ENCODE data around the gene SDK1. TPM values are rescaled to one million over a fixed set of nuclear protein-coding genes. Genes with fewer than 3 reads are reported as not detected.

The SDK1 gene
- total and polyA plus RNA-seq, 10 of the 15 experiments (the other 5 are each of a cell fraction or from before 2014, with no cell fraction given) = 0.14 to 0.33 TPM; not detected in 8

GRCh38 chr7:4108951-4109350 is 807.9 kb downstream of the SDK1 start:
- ChIA-PET CTCF (no interaction called here), POLR2A (no interaction called here), SMC1A (ENCODE audit: uncharacterized antibody, unreplicated experiment) (no interaction called here), RAD21 (ENCODE audit: unreplicated experiment) (no interaction called here)
- Histone ChIP-seq H2AFZ (ENCODE audit: control insufficient read depth, low read depth, low read length) (no peak overlapping the region), H3K27ac (ENCODE audit: control insufficient read depth, insufficient read depth) (no peak overlapping the region), H3K4me1 (ENCODE audit: control insufficient read depth, insufficient read depth, low read length) (no peaks in the 10 kb centered on the region), H3K36me3 (ENCODE audit: control insufficient read depth in 2 of 2, insufficient read depth in 2 of 2, low read length in 1 of 2) (no peaks in the 10 kb centered on the region), H3K27me3 (replicated peaks in 1 of 2; ENCODE audit: control insufficient read depth in 2 of 2, insufficient read depth in 2 of 2, low read length in 1 of 2) (no peaks in the 10 kb centered on the region), H3K4me2 (ENCODE audit: control insufficient read depth, insufficient read depth) (no peak overlapping the region), H3K79me2 (ENCODE audit: control insufficient read depth, insufficient read depth, low read length) (no peaks in the 10 kb centered on the region), H3K9ac (ENCODE audit: control insufficient read depth, insufficient read depth, low read length) (no peak overlapping the region), H3K9me3 (replicated peaks; ENCODE audit: control insufficient read depth, insufficient read depth, low read length) (no peaks in the 10 kb centered on the region; the same call in 2 of the 3 replicates), H3K4me3 (no peak overlapping the region), H4K20me1 (ENCODE audit: control insufficient read depth, insufficient read depth) (no peaks in the 10 kb centered on the region)
- no TSS peak for BruUV-seq (replicated peaks)
- in situ Hi-C loops (cut with MboI) = no loop called here
- ATAC-seq (no peak), FAIRE-seq (no peak), DNase-seq (ENCODE audit: low read depth, low spot score) (no peak)
- no peak for TF ChIP-seq GABPA (IDR thresholded peaks at IDR 0.05; ENCODE audit: low read depth)
- TF ChIP-seq NR2F1 (conservative IDR thresholded peaks at IDR 0.05) = no peak
- no peak for TF ChIP-seq FOXM1 (IDR thresholded peaks at IDR 0.05; ENCODE audit: low read depth, low read length)
- no peak for TF ChIP-seq ZNF622 (IDR thresholded peaks at IDR 0.05)
- TF ChIP-seq CBX5 (IDR thresholded peaks at IDR 0.05; ENCODE audit: low read depth) = no peak
- no peak for TF ChIP-seq ATF2 (IDR thresholded peaks at IDR 0.05; ENCODE audit: low read length)
- no peak for TF ChIP-seq EED (IDR thresholded peaks at IDR 0.05; ENCODE audit: low read depth)
- TF ChIP-seq HCFC1 (IDR thresholded peaks at IDR 0.05; ENCODE audit: low read length) = no peak
- no peak for TF ChIP-seq KLF5 (IDR thresholded peaks at IDR 0.05; ENCODE audit: partially characterized antibody)
- TF ChIP-seq EZH2 (IDR thresholded peaks at IDR 0.05; ENCODE audit: borderline replicate concordance, control insufficient read depth, low read depth, low read length) = no peak
- no peak for TF ChIP-seq CHD2 (IDR thresholded peaks at IDR 0.05; ENCODE audit: borderline replicate concordance, low read depth, low read length)
- no peak for TF ChIP-seq EP300 (IDR thresholded peaks at IDR 0.05; ENCODE audit: borderline replicate concordance in 1 of 2, control insufficient read depth in 1 of 2, low read depth in 2 of 2, low read length in 2 of 2)
- no peak for TF ChIP-seq ELK1 (IDR thresholded peaks at IDR 0.05; ENCODE audit: low read depth, low read length)
- TF ChIP-seq ESRRA (IDR thresholded peaks at IDR 0.05; ENCODE audit: low read length) = no peak
- TF ChIP-seq MTA3 (IDR thresholded peaks at IDR 0.05; ENCODE audit: borderline replicate concordance, low read length) = no peak
- no peak for TF ChIP-seq USF1 (IDR thresholded peaks at IDR 0.05; ENCODE audit: borderline replicate concordance, extremely low read length, insufficient read depth, low read depth, low read length)
- TF ChIP-seq RUNX3 (IDR thresholded peaks at IDR 0.05; ENCODE audit: low read length) = no peak
- no peak for TF ChIP-seq TCF12 (IDR thresholded peaks at IDR 0.05; ENCODE audit: low read depth, low read length)
- intact Hi-C loops (cut with micrococcal nuclease; ENCODE audit: unreplicated experiment) = no loop called here
- 40% methylated on average over 9 of the region's 9 CpGs for WGBS (ENCODE audit: insufficient coverage, insufficient replicate concordance, low lambda C conversion rate, missing lambda C conversion rate)

All from GM12878 (cell line).